GM12874 (cell line): Measurements from ENCODE around the gene RCL1.

Source experiments
- CTCF ChIP-seq: IDR thresholded peaks from 2 replicates; pipeline ENCODE4 v1.5.1; 2011; ENCODE audit warnings: low read depth, mild to moderate bottlenecking, control low read depth, low read length, moderate library complexity; ENCODE audit not compliant: insufficient read depth

RCL1 gene

GRCh38 chr9:4756420-4756819, 36.3 kb upstream of the RCL1 start:
- TF ChIP-seq CTCF = no peak

- TF ChIP-seq CTCF = no peak
Measured at GRCh38 chr9:4760122-4760521, 32.6 kb upstream of the RCL1 start.

GRCh38 chr9:4762108-4762885, 30.4 kb upstream of the RCL1 start:
- peak; percentile 68 for TF ChIP-seq CTCF

GRCh38 chr9:4762886-4763541, 29.7 kb upstream of the RCL1 start:
- TF ChIP-seq CTCF = no peak

- no peak for TF ChIP-seq CTCF
Measured at GRCh38 chr9:4764033-4764432, 28.7 kb upstream of the RCL1 start.

GRCh38 chr9:4768681-4769080, 24.1 kb upstream of the RCL1 start:
- TF ChIP-seq CTCF = no peak

GRCh38 chr9:4769321-4770080, 23.2 kb upstream of the RCL1 start:
- no peak for TF ChIP-seq CTCF
